HG02588 (cell line): ENCODE measurements around the gene MBNL2.

ENCODE experiments used
- ATAC-seq: cut with Tn5 transposase; IDR thresholded peaks from one replicate; pipeline ENCODE4 v1.9.1; 2021; ENCODE audit warnings: mild to moderate bottlenecking, moderate library complexity; ENCODE audit not compliant: unreplicated experiment

Gene MBNL2

DNA sequence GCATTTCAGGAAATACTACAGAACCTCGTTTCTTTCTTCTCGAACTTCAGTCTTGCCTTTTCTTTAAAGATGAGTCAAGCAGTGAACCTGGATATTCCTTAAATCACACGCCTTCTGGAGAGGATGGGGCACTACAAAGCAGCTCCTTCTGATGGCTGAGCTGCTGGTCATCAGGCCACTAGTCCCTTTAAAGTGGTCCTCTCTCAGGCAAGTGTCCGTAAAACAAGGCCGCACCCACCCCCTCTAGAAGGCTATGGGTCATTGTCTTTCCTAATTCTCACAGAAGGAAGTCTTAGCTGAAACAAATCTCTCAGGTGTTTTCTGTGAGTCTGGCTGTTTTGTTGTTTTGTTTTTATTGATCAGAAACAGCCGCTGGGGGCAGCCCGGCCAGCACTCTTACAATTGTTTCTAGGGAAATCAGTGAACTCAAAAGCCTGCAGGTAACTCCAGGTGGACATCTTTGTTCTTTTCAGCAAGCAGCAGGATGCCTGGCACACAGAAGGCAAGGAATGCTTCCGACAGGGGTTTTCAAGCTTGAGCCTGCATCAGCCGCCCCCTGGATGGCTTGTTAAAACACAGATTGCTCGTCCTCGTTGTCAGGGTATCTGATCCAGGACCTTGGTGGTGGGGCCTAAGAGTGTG is 45.4 kb downstream of the MBNL2 start:
- no peak for ATAC-seq

- no peak for ATAC-seq
These were observed 46.6 kb downstream of the MBNL2 start for GRCh38 chr13:97268772-97269171.

GRCh38 chr13:97269603-97270002 is 47.5 kb downstream of the MBNL2 start:
- no peak for ATAC-seq

- no peak for ATAC-seq
These were observed 50.4 kb downstream of the MBNL2 start for GRCh38 chr13:97272526-97272925.

- ATAC-seq, result no peak
These were observed 51.3 kb downstream of the MBNL2 start for GRCh38 chr13:97273341-97273831.

DNA sequence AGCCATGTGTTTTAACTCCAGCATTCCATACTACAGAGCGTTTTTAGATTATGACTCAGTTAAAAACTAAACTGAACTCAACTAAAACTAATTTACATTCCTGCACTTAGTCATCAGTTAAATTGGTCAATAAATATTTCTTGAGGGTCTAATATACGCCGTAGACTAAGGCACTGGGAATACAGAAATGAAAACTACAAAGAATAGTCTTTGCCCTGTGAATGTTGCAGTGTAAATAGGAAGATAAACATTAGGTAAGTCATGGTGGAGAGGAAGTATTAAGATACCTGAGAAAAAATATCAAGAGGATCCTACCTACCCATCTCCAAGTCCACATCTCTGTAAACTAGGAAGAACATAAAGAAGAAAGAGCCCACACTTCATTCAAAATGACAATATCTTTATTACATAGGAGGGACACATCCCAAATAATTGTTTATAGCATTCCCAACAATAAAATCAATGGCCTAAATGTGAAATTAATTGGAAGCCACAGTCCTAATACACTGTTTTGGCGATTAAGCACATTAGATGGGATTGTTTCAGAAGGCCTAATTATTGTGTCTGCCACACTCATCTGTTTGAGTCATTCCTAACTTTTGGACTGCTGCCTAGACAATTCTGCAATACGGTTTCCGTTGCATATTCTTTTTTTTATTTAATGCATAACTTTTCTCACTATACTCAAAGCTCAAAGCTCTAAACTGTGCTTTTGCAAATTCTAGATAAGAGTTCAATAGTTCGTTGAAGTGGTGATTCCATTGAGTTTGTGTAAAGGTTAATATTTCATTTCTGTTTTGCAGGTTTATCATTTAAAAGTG is 52.9 kb downstream of the MBNL2 start:
- no peak for ATAC-seq

DNA sequence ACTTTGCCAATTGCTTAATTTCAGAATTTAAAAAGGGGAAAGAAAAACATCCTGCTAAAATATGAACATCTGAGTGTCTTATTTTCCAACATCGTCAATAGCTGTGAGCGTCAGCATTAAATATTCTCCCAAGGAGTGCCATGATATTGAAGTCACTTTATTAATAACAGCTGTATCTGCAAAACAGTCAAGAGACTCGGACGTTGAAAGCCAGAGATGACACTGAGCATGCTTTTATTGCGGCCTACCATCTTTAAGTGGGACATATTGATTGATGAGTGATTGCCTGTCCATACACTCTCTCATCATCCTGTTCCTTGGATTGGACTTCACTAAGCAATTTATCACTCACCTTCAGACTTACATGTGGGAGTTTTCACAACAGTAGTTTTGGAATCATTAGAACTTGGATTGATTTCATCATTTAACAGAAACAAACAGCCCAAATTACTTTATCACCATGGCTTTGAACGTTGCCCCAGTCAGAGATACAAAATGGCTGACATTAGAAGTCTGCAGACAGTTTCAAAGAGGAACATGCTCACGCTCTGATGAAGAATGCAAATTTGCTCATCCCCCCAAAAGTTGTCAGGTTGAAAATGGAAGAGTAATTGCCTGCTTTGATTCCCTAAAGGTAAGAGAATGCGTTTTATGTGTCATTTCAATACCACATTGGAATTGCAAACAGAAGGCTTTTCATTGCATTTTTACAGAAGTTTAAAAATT is 53.8 kb downstream of the MBNL2 start:
- no peak for ATAC-seq

GRCh38 chr13:97276862-97277269 is 54.7 kb downstream of the MBNL2 start:
- no peak for ATAC-seq

DNA sequence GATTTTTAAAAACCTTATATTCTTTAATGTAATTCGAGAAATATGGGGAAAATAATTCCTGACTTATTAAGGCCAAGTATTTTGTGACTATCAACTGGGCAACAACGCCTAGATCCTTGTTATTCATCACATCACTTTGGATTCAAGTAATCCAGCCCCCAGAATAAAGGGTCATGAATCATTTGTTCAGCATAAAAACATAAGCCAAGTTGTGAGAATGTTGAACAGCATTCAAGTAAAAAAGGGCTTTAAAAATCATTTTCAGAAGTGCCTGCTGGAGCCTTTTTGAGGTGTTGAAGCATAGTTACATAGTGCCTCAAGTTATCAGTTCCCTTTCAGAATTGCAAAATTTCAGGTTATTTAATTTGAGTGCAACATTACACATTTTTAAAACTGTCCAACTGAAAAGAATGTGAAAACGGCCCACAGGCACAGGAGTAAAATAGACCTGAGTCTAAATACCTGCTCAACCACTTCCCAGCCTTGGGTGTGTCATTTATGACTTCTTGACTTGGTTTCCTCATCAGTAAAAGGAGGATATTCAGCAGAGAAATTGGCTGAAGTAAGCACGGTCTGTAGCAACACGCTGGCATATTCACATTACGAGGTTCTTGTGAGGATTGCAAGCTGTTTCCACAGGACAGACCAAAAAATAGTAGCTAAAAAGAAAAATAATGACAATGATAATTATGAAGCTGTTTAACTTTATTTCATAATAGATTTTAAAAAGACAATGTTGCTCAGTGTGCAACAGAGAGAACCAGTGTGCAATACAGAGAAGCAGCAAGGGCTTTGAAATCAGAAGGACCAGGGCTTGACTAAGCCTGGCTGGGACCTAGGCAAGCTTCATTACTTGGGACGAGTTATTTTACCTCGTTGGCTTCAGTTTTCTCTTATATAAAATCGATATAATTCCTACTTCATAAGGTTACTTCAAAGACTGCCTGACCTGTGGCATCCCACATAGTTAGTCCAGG is 56.6 kb downstream of the MBNL2 start:
- ATAC-seq, result no peak

DNA sequence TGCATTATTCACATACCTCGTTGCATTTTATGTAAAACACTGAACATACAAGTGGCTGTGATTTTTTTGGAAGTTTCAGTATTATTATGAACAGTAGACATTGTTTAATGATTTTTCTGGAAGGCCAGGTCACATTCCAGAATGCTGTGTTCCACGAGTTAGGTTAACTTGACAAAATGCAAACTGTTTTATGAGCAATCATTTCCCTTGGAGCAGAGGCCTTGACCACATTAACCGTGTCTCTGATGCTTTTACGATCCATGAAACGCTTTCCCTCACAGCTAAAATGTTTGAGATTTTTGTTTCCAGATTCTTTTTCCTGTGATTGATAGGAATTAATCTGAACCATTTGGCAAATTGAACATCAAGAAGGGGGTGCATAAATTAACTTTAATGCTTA is 57.8 kb downstream of the MBNL2 start:
- ATAC-seq, result no peak

DNA sequence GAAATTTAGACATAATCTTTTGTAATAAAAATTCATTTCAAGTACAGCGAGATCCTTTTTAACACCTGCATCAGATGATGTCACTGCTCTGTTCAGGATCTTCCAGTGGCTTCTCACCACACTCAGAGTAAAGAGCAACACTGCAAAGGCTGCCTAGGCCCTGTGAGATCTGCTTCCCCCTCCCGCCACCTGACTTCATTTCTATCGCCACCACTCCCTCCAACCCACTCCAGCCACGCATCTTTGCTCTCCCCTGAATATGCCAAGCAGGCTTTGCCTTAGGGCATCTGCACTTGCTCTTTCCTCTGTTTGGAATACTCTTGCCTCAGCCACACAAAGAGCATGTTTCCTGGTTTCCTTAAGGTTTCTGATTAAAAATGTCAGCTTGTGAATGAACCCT is 58.3 kb downstream of the MBNL2 start:
- ATAC-seq, result no peak

DNA sequence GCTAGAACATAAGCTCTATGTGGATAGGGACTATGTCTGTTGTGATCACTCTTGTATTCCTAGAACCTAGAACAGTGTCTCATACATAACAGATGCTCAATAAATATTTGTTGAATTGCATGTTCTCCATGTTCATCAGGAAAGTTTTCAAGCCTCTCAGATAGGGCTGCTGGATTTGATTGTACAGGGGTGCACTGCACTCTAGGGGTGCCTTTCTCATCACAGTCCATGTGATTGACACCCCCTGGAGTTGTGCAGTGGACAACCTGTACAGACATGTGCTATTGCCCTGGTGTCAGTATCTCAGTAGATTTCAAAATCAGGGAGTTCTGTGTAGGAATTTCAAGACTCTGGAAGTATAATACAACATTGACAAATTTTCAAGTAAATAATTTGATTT is 58.9 kb downstream of the MBNL2 start:
- no peak for ATAC-seq

GRCh38 chr13:97282705-97283104 is 60.6 kb downstream of the MBNL2 start:
- no peak for ATAC-seq

DNA sequence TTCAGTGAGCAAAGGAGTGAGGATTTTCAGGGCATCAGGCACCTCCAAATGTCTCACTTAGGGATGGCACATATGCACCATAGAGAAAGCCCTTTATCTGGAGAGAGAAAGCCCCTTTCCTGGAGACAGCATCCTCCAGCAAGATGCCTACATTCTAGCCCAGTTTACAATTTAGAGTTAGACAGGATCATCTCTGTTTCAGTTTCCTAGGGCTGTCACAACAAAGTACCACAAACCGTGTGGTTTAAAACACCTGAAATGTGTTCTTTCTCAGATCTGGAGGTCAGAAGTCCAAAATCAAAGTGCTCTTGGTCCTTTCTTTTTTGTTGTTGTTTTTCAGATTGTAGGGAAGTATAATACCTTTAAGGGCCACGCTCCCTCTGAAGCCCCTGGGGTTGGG is 61.8 kb downstream of the MBNL2 start:
- ATAC-seq, result no peak

GRCh38 chr13:97284558-97284957 is 62.4 kb downstream of the MBNL2 start:
- no peak for ATAC-seq

- ATAC-seq, result no peak
These were observed 63.3 kb downstream of the MBNL2 start for GRCh38 chr13:97285221-97285955.

GRCh38 chr13:97286317-97287046 is 64.3 kb downstream of the MBNL2 start:
- ATAC-seq, result no peak

- no peak for ATAC-seq
These were observed 64.9 kb downstream of the MBNL2 start for GRCh38 chr13:97287047-97287383.

GRCh38 chr13:97288486-97288900 is 66.4 kb downstream of the MBNL2 start:
- no peak for ATAC-seq
